ENCODE results near the gene ARHGEF7.

Gene ARHGEF7

DNA sequence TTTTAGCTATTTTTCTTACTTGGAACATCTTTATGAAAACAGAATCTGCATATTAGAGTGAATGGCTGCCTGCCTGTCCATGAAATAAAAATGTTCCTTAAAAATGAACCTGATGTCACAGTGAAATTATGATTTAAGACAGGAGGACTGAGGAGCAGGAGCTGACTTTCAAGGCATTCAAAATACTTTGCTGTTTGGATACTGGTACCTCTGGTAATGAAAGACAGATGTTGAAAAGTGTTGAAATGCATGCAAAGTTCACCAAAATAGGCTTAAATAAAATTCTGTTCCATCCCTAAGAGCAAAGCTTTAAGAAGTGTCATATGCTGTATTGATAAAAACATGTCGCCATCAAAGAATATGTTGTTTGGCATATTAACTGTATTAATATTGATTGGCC is 1.7 kb downstream of the ARHGEF7 start:
- DNase-seq, result no peak
- Histone ChIP-seq H3K4me3 (ENCODE audit: low read depth, low read length) (no peak overlapping the region), H3K9me3 (no peaks in the 10 kb centered on the region), H3K36me3 (no peaks in the 10 kb centered on the region), H3K4me1 (no peaks in the 10 kb centered on the region), H3K27me3 (peaks cover 97% of the 10 kb centered on the region)
- TF ChIP-seq CTCF (IDR thresholded peaks at IDR 0.05; ENCODE audit: low read depth, low read length), result no peak

- no peak overlapping the region for H3K4me3 ChIP-seq (ENCODE audit: low read depth, low read length)
- no peaks in the 10 kb centered on the region for H3K36me3 ChIP-seq
- H3K4me1 ChIP-seq, result no peaks in the 10 kb centered on the region
- DNase-seq, result no peak
- no peak for TF ChIP-seq CTCF (IDR thresholded peaks at IDR 0.05; ENCODE audit: low read depth, low read length)
- peaks cover 97% of the 10 kb centered on the region for H3K27me3 ChIP-seq
- H3K9me3 ChIP-seq, result no peaks in the 10 kb centered on the region
Measured at GRCh38 chr13:111117289-111117688, 2.2 kb downstream of the ARHGEF7 start.

DNA sequence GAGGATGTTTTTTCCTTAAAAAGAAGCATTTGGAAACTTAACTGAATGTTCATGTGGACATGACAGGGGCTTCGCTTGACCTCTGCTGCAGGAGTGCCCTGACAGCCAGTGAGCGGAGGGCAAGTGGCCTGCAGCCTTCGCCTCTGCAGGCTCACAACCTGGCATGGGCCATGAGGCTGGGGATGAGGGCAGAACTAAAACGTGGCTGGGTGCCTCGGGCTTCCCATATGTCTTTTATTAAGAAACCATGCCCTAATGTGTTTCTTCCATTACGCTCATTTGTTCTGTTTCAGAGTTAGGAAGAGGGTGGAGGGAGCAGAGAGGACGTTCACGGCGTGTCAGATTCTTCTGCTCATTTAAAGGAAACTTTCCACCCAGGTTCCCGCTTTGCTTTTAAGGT is 2.9 kb downstream of the ARHGEF7 start:
- TF ChIP-seq CTCF (IDR thresholded peaks at IDR 0.05; ENCODE audit: low read depth, low read length), result no peak
- no peak for DNase-seq
- no peaks in the 10 kb centered on the region for H3K36me3 ChIP-seq
- H3K27me3 ChIP-seq, result peaks cover 93% of the 10 kb centered on the region
- H3K4me1 ChIP-seq, result no peaks in the 10 kb centered on the region
- no peaks in the 10 kb centered on the region for H3K9me3 ChIP-seq
- H3K4me3 ChIP-seq (ENCODE audit: low read depth, low read length), result no peak overlapping the region

- no peak for DNase-seq
- Histone ChIP-seq H3K36me3 (no peaks in the 10 kb centered on the region), H3K9me3 (no peaks in the 10 kb centered on the region), H3K27me3 (peaks cover 86% of the 10 kb centered on the region), H3K4me1 (no peaks in the 10 kb centered on the region), H3K4me3 (ENCODE audit: low read depth, low read length) (no peak overlapping the region)
- TF ChIP-seq CTCF (IDR thresholded peaks at IDR 0.05; ENCODE audit: low read depth, low read length), result no peak
Measured at GRCh38 chr13:111118898-111119607, 3.9 kb downstream of the ARHGEF7 start.

GRCh38 chr13:111119966-111120365 is 4.9 kb downstream of the ARHGEF7 start:
- Histone ChIP-seq H3K27me3 (peaks cover 78% of the 10 kb centered on the region), H3K36me3 (no peaks in the 10 kb centered on the region), H3K4me1 (no peaks in the 10 kb centered on the region), H3K4me3 (ENCODE audit: low read depth, low read length) (no peak overlapping the region), H3K9me3 (no peaks in the 10 kb centered on the region)
- no peak for TF ChIP-seq CTCF (IDR thresholded peaks at IDR 0.05; ENCODE audit: low read depth, low read length)
- no peak for DNase-seq

- H3K4me3 ChIP-seq (ENCODE audit: low read depth, low read length), result no peak overlapping the region
- no peaks in the 10 kb centered on the region for H3K9me3 ChIP-seq
- no peak for DNase-seq
- H3K27me3 ChIP-seq, result peaks cover 75% of the 10 kb centered on the region
- no peaks in the 10 kb centered on the region for H3K36me3 ChIP-seq
- H3K4me1 ChIP-seq, result no peaks in the 10 kb centered on the region
- no peak for TF ChIP-seq CTCF (IDR thresholded peaks at IDR 0.05; ENCODE audit: low read depth, low read length)
Measured at GRCh38 chr13:111120422-111120821, 5.3 kb downstream of the ARHGEF7 start.

Measured in BE2C (cell line).